H7 (cell line): Measurements from ENCODE around the gene MED7. TPM values are rescaled to one million over a fixed set of nuclear protein-coding genes. Genes with fewer than 3 reads are reported as not detected.

Experiments used
- DNase-seq: peaks from one replicate; pipeline ENCODE4 v3.0.0; 2012
- H3K27me3 ChIP-seq: 2 replicates; pipeline ENCODE4 v1.6.0; 2011; ENCODE audit warnings: mild to moderate bottlenecking, low read length; ENCODE audit not compliant: control insufficient read depth, insufficient read depth
- H3K36me3 ChIP-seq: replicated peaks from 2 replicates; pipeline ENCODE4 v1.5.1; 2011; ENCODE audit warnings: low read length; ENCODE audit not compliant: control insufficient read depth, insufficient read depth
- H3K4me3 ChIP-seq: 2 replicates; pipeline ENCODE4 v1.5.1; 2011; ENCODE audit warnings: low read depth, mild to moderate bottlenecking, control low read depth, low read length, moderate library complexity; ENCODE audit not compliant: insufficient read depth
- total RNA-seq: library from RNA; depleted of rRNA; stranded (reverse); fragments of >200 nt; shearing (Covaris generic); gene quantifications from 2 replicates; pipeline ENCODE4 v1.2.3, GENCODE V29; 2014

The MED7 gene
- total RNA-seq, 1 experiment from 2014 or later: 11.7 TPM

- no peak overlapping the region for H3K4me3 ChIP-seq
- no peaks in the 10 kb centered on the region for H3K36me3 ChIP-seq
- no peak for DNase-seq
- H3K27me3 ChIP-seq: no peaks in the 10 kb centered on the region
Observed at GRCh38 chr5:157172403-157172802, 29.7 kb upstream of the MED7 start.

DNA sequence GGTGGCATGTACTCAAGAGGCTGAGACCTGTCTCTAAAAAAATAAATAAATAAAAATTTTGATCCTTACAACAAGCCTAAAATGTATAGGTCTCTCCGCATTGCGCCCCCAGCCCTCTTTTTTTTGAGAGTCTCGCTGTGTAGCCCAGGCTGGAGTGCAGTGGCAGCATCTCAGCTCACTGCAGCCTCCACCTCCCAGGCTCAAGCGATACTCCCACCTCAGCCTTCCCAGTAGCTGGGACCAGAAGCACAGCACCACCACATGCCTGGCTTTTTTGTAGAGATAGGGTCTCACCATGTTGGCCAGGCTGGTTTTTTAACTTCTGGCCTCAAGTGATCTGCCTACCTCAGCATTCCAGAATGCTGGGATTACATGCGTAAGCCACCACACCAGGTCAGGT, 25.6 kb upstream of the MED7 start:
- DNase-seq: no peak
- Histone ChIP-seq H3K27me3 (no peaks in the 10 kb centered on the region), H3K4me3 (no peak overlapping the region), H3K36me3 (no peaks in the 10 kb centered on the region)

DNA sequence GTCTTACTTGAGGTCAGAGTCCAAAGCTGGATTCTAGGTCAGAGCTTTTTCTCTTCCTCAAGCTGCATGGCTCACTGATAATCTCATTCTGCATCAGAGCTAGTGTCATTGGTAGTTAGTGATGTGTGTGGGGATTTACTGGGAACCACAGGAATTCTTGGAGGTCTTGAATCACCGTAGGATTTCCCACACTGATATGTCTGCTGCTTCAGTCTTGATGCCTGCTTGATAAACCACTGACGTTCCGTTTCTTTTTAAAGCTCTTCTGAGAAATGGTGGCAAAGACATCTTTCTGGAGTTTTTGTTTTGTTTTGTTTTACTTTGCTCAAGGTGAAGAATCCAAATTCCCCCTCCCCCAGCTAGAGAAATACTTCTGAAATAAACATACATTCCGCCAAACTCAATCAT, 24.6 kb upstream of the MED7 start:
- Histone ChIP-seq H3K27me3 (no peaks in the 10 kb centered on the region), H3K4me3 (no peak overlapping the region), H3K36me3 (no peaks in the 10 kb centered on the region)
- no peak for DNase-seq

- no peaks in the 10 kb centered on the region for H3K27me3 ChIP-seq
- no peaks in the 10 kb centered on the region for H3K36me3 ChIP-seq
- no peak within 1 kb of the TSS for H3K4me3 ChIP-seq
- no peak for DNase-seq
Observed at GRCh38 chr5:157166214-157167213, 23.8 kb upstream of the MED7 start, which contains the start of gene GARIN3. Gene GARIN3, minus strand, starts transcription at chr5:157166264. Its CDS starts 96 bp downstream, at chr5:157166168.

DNA sequence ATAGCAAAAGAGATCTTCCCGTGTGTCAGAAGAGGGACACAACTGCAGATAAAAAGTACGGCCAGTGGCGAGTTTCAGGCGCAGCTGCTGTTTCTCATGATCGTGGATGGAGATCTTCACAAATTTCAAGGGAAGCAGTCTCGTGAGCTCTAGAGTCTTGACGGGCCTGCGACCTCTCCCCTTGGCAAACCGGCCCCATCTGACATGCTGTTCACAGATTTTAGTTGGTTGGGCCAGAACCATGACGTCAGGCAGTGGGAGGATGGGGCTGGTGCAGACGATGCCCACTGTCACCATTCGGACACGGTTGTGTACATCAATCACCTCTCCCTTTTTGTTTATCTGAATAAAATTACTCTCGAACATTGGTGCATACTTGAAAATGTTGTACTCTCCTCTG, 23.0 kb upstream of the MED7 start:
- Histone ChIP-seq H3K36me3 (no peaks in the 10 kb centered on the region), H3K27me3 (no peaks in the 10 kb centered on the region), H3K4me3 (no peak overlapping the region)
- DNase-seq: no peak

- DNase-seq: no peak
- Histone ChIP-seq H3K27me3 (no peaks in the 10 kb centered on the region), H3K4me3 (no peak overlapping the region), H3K36me3 (no peaks in the 10 kb centered on the region)
Observed at GRCh38 chr5:157165261-157165660, 22.6 kb upstream of the MED7 start.

GRCh38 chr5:157164521-157164920, 21.9 kb upstream of the MED7 start:
- no peaks in the 10 kb centered on the region for H3K27me3 ChIP-seq
- H3K4me3 ChIP-seq: no peak overlapping the region
- DNase-seq: no peak
- H3K36me3 ChIP-seq: no peaks in the 10 kb centered on the region

DNA sequence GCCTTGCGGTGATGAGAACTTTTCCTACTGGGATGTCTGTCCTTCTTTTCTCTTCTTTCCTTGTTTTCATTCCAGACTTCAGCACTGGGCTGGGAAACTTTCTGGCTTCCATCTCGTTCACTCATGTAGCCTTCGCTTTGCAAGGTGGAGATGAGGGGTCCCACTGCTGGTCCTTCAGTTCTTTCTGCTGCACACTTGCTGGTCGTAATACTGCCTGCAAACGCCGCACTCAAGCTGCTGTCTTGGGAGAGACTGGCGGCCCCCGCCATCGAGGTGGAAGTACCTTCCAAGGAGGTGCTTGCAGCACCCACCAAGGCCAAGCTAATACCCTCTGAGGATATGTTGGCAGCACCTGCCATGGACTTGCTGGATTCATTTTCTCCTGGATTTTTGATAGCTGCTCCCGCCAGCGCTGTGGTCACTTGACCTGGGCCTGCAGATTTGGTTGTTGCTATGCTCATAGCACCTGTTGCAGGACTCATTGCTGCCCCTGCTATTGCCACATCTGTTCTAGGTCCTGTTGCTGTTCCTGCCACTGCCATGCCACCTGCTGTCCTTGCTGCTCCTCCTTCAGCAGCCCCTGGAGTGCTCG, 20.4 kb upstream of the MED7 start:
- H3K36me3 ChIP-seq: no peaks in the 10 kb centered on the region
- DNase-seq: no peak
- no peak overlapping the region for H3K4me3 ChIP-seq
- H3K27me3 ChIP-seq: no peaks in the 10 kb centered on the region

- Histone ChIP-seq H3K27me3 (no peaks in the 10 kb centered on the region), H3K36me3 (no peaks in the 10 kb centered on the region), H3K4me3 (no peak overlapping the region)
- DNase-seq: no peak
Observed at GRCh38 chr5:157161996-157162395, 19.3 kb upstream of the MED7 start.

GRCh38 chr5:157160001-157160400, 17.3 kb upstream of the MED7 start:
- no peak for DNase-seq
- Histone ChIP-seq H3K36me3 (no peaks in the 10 kb centered on the region), H3K27me3 (no peaks in the 10 kb centered on the region), H3K4me3 (no peak overlapping the region)

DNA sequence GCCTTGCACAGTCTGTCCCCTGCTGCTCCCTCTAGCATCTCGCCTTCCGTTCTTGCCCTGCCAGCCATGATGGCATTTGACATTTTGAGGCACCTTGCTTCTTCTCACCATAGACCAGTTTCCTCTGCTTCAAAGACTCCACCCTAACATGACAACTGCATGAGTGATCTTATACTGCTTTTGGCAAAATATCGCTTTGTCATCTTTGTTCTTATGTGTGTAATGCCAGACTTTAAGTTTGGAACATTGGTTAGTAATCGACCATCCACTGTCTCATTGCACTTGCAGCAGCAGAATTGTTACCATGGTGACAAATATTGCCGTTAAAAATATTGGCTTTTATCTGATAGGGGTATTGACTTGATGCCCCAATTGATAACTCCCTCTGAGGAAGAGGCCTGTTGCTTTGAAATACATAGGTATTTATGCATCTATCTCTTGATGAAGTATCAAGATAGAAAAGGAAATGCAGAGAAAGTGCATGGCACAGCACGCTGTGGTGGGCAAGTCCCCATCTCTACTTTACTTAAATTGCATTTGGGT, 16.6 kb upstream of the MED7 start:
- Histone ChIP-seq H3K36me3 (no peaks in the 10 kb centered on the region), H3K27me3 (no peaks in the 10 kb centered on the region), H3K4me3 (no peak overlapping the region)
- no peak for DNase-seq

DNA sequence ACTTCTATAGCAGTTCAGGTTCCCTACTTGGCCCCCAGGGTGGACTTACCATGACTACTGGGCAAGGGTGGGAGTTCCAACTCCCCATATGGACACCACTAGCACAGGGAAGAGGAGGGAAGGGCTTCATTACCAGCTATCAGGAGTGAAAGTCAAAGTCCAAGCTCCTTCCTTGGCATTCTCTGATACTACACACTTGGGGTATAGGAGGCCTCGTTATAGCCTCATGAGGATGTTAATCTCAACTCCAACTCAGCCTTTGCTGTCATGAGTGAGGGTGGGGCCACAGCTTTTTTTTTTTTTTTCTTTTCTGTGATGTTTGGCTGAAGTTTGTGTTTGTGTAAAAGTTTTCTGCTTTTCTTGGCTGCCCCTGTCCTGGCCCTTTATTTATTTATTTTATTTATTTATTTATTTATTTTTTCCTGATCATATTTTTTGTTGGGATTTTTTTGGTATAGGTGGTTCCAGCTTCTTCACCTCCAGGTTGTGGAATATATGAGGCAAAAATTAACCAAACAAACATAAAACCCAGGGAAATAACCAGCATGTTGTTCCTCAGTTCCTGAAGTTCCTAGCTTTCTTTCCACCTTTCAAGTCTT, 14.7 kb upstream of the MED7 start:
- Histone ChIP-seq H3K4me3 (no peak overlapping the region), H3K27me3 (no peaks in the 10 kb centered on the region), H3K36me3 (no peaks in the 10 kb centered on the region)
- no peak for DNase-seq

- Histone ChIP-seq H3K36me3 (no peaks in the 10 kb centered on the region), H3K4me3 (no peak overlapping the region), H3K27me3 (no peaks in the 10 kb centered on the region)
- DNase-seq: no peak
Observed at GRCh38 chr5:157155297-157155696, 12.6 kb upstream of the MED7 start.

DNA sequence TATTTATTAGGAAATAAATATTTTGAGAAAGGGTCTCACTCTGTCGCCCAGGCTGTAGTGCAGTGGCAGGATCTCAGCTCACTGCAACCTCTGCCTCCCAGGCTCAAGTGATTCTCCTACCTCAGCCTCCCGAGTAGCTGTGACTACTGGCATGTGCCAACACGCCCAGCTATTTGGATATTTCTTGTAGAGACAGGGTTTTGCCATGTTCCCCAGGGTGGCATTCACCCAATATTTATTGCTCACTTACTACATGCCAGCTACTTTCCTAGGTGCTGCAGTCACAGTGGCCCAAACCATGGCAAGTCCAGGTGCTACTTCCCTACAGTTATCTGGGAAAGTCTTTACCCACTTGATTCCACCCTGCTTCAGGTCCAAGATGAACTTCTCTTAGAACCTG, 8.3 kb upstream of the MED7 start:
- no peak overlapping the region for H3K4me3 ChIP-seq
- no peaks in the 10 kb centered on the region for H3K27me3 ChIP-seq
- H3K36me3 ChIP-seq: no peaks in the 10 kb centered on the region
- DNase-seq: no peak
